Measurements from ENCODE around the gene IL18R1.

GRCh38 chr2:102361632-102362241, 6.1 kb downstream of the IL18R1 start:
- no peak for TF ChIP-seq CTCF (IDR thresholded peaks at IDR 0.05; ENCODE audit: insufficient read depth, low read length, poor library complexity, severe bottlenecking)
- TF ChIP-seq EZH2phosphoT487 (conservative IDR thresholded peaks at IDR 0.05; ENCODE audit: low read length): no peak
